Progenitor cell of endocrine pancreas (in vitro differentiated cells): ENCODE data around the gene CNTNAP2. TPM values are rescaled to one million over a fixed set of nuclear protein-coding genes. Genes with fewer than 3 reads are reported as not detected.

Source experiments
- DNase-seq: peaks from one replicate; pipeline ENCODE4 v3.0.0; 2021; ENCODE audit warnings: low spot score; ENCODE audit not compliant: unreplicated experiment
- H3K27ac Mint-ChIP-seq: 2 replicates; pipeline ENCODE4 v1.8.0; 2021; ENCODE audit warnings: mild to moderate bottlenecking, moderate library complexity, mixed read lengths
- H3K27me3 Mint-ChIP-seq: 2 replicates; pipeline ENCODE4 v1.8.0; 2021; ENCODE audit warnings: mixed read lengths
- H3K36me3 Mint-ChIP-seq: 2 replicates; pipeline ENCODE4 v1.8.0; 2022; ENCODE audit warnings: mixed read lengths; ENCODE audit not compliant: insufficient read depth
- H3K4me1 Mint-ChIP-seq: 2 replicates; pipeline ENCODE4 v1.8.0; 2021; ENCODE audit warnings: low read depth, mixed read lengths
- H3K4me3 Mint-ChIP-seq: 2 replicates; pipeline ENCODE4 v1.8.0; 2021; ENCODE audit warnings: low read depth, mild to moderate bottlenecking, moderate library complexity, mixed read lengths
- H3K9me3 Mint-ChIP-seq: 2 replicates; pipeline ENCODE4 v1.8.0; 2021; ENCODE audit warnings: low read depth, mixed read lengths
- total RNA-seq: library from RNA; stranded (reverse); gene quantifications from 2 replicates; pipeline ENCODE4 v1.2.1, GENCODE V29; 2021
- TF ChIP-seq, protein P1 (sequence below): fragments of 200-600 bp; sonication (generic); IDR thresholded peaks from one replicate; pipeline ENCODE4 v1.5.0; 2021; ENCODE audit warnings: antibody characterized with exemption, mild to moderate bottlenecking; ENCODE audit not compliant: unreplicated experiment

CNTNAP2 gene
- total RNA-seq, 1 donor from 2014 or later = 6.5 TPM

DNA sequence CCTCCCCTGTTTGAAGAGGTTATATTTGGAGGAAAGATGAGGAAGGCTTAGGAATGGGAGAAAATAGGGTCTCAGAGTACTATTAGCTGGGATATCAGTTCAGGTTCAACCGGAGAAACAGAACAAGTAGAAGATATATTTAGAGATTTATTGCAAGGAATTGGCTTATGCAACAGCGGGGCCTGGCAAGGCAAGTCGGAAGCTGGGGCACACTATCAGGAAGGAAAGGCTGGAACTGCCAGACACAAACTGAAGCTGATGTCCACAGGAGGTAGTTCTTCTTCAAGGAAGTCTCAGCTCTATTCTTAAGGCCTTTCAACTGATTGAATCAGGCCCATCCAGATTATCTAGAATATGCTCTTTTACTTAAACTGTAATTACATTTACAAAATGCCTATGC is 1534.4 kb downstream of the CNTNAP2 start:
- Mint-ChIP-seq H3K4me1 (no peaks in the 10 kb centered on the region), H3K4me3 (no peak overlapping the region), H3K27me3 (no peaks in the 10 kb centered on the region), H3K36me3 (no peaks in the 10 kb centered on the region), H3K9me3 (no peaks in the 10 kb centered on the region), H3K27ac (no peak overlapping the region)
- no peak for DNase-seq
- TF ChIP-seq, protein P1, sequence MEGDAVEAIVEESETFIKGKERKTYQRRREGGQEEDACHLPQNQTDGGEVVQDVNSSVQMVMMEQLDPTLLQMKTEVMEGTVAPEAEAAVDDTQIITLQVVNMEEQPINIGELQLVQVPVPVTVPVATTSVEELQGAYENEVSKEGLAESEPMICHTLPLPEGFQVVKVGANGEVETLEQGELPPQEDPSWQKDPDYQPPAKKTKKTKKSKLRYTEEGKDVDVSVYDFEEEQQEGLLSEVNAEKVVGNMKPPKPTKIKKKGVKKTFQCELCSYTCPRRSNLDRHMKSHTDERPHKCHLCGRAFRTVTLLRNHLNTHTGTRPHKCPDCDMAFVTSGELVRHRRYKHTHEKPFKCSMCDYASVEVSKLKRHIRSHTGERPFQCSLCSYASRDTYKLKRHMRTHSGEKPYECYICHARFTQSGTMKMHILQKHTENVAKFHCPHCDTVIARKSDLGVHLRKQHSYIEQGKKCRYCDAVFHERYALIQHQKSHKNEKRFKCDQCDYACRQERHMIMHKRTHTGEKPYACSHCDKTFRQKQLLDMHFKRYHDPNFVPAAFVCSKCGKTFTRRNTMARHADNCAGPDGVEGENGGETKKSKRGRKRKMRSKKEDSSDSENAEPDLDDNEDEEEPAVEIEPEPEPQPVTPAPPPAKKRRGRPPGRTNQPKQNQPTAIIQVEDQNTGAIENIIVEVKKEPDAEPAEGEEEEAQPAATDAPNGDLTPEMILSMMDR = no peak

GRCh38 chr7:147651601-147652000 is 1535.0 kb downstream of the CNTNAP2 start:
- H3K4me3 Mint-ChIP-seq = no peak overlapping the region
- TF ChIP-seq, protein P1 = no peak
- DNase-seq = no peak
- no peaks in the 10 kb centered on the region for H3K27me3 Mint-ChIP-seq
- no peaks in the 10 kb centered on the region for H3K36me3 Mint-ChIP-seq
- no peaks in the 10 kb centered on the region for H3K4me1 Mint-ChIP-seq
- no peaks in the 10 kb centered on the region for H3K9me3 Mint-ChIP-seq
- no peak overlapping the region for H3K27ac Mint-ChIP-seq

DNA sequence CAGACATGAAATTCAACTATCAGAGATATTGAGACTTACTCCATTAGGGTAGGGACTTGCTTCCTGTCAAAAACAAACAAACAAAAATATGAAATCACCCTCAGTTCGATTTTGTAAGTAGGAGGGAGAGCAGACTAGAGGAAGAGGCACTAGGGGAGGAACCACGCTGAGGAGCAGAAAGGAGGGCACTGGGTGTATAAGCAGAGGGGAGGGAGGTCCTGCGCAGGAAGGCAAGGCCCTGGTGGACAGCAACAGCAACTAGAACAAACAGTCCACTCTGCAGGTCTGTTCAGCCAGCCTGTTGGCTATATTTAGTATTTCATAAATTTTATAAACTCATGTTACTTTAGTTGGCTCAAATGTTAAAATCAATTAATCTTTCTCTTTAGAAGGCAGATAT is 1536.9 kb downstream of the CNTNAP2 start:
- peaks cover 2% of the 10 kb centered on the region for H3K9me3 Mint-ChIP-seq
- H3K4me3 Mint-ChIP-seq = no peak overlapping the region
- H3K36me3 Mint-ChIP-seq = no peaks in the 10 kb centered on the region
- no peaks in the 10 kb centered on the region for H3K27me3 Mint-ChIP-seq
- TF ChIP-seq, protein P1 = no peak
- no peak for DNase-seq
- H3K27ac Mint-ChIP-seq = no peak overlapping the region
- H3K4me1 Mint-ChIP-seq = no peaks in the 10 kb centered on the region

DNA sequence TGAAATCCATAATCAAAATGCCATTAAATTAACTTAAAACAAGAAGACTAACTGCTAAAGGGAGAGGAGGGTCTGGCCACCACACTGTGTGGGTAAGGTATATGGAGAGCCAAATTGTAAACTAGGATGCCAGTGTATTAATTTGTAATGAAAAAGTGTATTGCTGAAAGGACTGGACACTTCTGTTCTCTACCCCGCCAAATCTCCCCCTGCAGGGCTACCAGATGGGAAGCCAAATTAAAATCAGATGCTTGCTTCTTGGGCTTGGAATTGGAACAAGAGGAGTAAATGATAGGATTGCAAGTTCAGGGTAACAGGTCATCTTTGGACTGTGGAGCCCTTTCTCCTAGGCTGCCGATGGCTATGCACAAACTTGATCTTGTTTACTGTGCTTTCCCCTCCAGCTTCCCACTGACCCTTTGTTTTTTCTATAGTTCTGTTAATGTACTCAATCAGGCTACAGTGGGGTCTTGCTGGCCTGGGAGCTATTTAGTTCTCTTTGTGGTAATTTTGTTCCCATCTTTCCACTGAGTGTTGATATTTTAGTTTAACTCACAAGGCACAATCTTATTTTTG is 1541.9 kb downstream of the CNTNAP2 start:
- H3K27ac Mint-ChIP-seq = no peak overlapping the region
- H3K36me3 Mint-ChIP-seq = no peaks in the 10 kb centered on the region
- no peaks in the 10 kb centered on the region for H3K4me1 Mint-ChIP-seq
- no peak overlapping the region for H3K4me3 Mint-ChIP-seq
- TF ChIP-seq, protein P1 = no peak
- peaks cover 2% of the 10 kb centered on the region for H3K9me3 Mint-ChIP-seq
- H3K27me3 Mint-ChIP-seq = no peaks in the 10 kb centered on the region
- DNase-seq = no peak

DNA sequence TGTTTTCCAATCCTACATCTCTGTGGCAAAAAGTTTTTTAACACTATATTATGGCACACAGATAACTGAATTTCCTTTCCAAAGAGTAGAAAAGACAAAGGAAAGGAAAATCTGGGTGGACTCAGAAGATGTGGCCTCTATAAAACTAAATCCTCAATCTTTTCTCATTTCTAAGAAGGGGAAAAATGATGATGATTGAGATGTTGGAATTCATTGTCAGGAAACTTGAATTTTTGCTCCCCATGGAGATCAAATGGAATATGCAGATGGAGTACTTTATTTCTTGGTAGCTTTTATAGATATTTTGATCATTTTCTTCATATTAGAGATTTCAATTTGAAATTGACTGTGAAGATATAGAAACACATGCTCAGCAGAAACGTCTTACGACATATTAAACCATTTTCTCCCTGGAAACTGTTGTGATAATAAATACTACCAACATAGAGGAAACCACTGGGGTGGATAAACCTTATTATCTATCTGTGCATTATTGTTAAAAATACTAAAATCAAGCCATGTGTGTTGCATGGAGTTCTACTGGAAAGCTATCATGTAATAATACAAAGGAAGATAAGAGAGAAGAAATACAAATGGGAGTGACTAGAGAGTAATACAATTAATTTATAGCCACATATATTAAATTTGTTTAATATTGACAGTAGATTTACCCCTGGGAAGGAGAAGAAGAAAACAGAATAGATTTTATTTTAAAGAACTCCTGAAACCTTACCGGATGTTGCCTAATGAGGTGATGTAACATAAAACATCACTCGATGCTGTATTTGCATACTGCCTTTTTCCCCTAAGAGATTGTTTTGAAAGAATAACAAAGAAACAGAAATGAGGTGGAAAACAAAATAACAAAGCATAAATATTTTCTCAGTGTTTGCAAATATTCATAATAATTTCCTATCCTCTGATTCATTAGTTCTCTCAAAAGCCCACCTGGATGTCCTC is 1542.7 kb downstream of the CNTNAP2 start:
- peaks cover 2% of the 10 kb centered on the region for H3K9me3 Mint-ChIP-seq
- no peak overlapping the region for H3K27ac Mint-ChIP-seq
- no peaks in the 10 kb centered on the region for H3K27me3 Mint-ChIP-seq
- DNase-seq = no peak
- no peak overlapping the region for H3K4me3 Mint-ChIP-seq
- no peaks in the 10 kb centered on the region for H3K36me3 Mint-ChIP-seq
- TF ChIP-seq, protein P1 = no peak
- peaks cover 4% of the 10 kb centered on the region for H3K4me1 Mint-ChIP-seq
